ENCODE measurements around the gene CCDC142. TPM values are rescaled to one million over a fixed set of nuclear protein-coding genes. Genes with fewer than 3 reads are reported as not detected.

The CCDC142 gene
- total and polyA plus RNA-seq, 5 donors: 5.5 to 11.1 (median 8.5) TPM

DNA sequence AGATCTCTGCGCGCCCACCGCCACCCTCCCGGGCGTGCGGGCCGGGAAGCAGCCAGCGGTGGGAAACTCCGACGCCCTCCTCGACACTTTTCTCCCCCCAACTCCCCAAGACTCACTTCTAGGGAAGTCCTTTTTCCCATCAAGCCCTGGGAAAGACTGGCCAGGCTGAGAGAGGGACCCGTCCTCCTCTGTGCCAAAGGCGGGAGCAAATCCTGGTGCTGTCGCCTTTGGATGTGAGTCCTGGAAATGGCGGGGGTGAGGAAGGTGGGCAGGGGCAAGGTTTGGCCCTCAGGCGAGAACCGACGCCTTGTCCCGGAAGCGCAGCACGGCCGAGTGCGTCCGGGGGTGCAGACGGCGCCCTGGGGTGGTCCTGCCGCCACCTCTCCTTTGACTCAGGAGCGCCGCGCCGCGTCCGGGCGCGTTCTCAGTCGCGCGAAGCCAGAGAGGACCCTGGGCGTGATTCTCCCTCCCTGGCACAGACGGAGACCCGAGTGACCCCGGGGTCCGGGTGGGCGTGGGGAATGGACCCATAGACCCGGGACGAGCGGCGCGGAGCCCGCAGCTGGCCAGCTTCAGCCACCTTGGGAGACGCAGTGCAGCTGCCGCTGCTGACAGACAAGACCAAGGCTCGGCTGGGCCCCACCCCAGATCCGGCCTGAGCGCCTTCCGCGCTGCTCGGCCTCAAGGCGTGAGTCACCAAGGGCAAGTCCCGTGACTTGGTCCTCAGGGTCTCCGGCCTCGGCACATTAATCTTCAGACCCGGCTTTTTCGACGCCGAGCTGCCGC is 20.1 kb upstream of the CCDC142 start:
- H3K27ac ChIP-seq (ENCODE audit: low read length): peak overlapping the region; percentile 64
- H3K4me1 ChIP-seq (ENCODE audit: control insufficient read depth, insufficient read depth, low read length): peaks cover 15% of the 10 kb centered on the region
- 1% methylated on average over 67 of the region's 67 CpGs for WGBS
- no peaks in the 10 kb centered on the region for H3K27me3 ChIP-seq (ENCODE audit: control insufficient read depth, insufficient read depth)
- peak overlapping the region; percentile 38 for H3K4me3 ChIP-seq (ENCODE audit: low read length)
- H3K9me3 ChIP-seq (ENCODE audit: control insufficient read depth, low read length): no peaks in the 10 kb centered on the region
- ATAC-seq: peak; percentile 78 to 83
- peak; percentile 91 to 95 (median 94) for DNase-seq
- intact Hi-C loops (cut with DNase I): no loop called here

GRCh38 chr2:74502147-74502719 is 19.4 kb upstream of the CCDC142 start:
- H3K4me3 ChIP-seq (ENCODE audit: low read length): peak overlapping the region; percentile 38
- H3K4me1 ChIP-seq (ENCODE audit: control insufficient read depth, insufficient read depth, low read length): peaks cover 18% of the 10 kb centered on the region
- H3K27ac ChIP-seq (ENCODE audit: low read length): no peak overlapping the region
- peak in 1 of 2 donors; percentile 6 for ATAC-seq
- H3K9me3 ChIP-seq (ENCODE audit: control insufficient read depth, low read length): no peaks in the 10 kb centered on the region
- DNase-seq: no peak
- no peaks in the 10 kb centered on the region for H3K27me3 ChIP-seq (ENCODE audit: control insufficient read depth, insufficient read depth)
- intact Hi-C loops (cut with DNase I): no loop called here
- 16% methylated on average over 32 of the region's 32 CpGs for WGBS

- DNase-seq (no peak), ATAC-seq (no peak)
- 77% methylated on average over 18 of the region's 18 CpGs for WGBS
- Histone ChIP-seq H3K4me1 (ENCODE audit: control insufficient read depth, insufficient read depth, low read length) (peaks cover 15% of the 10 kb centered on the region), H3K9me3 (ENCODE audit: control insufficient read depth, low read length) (no peaks in the 10 kb centered on the region), H3K27me3 (ENCODE audit: control insufficient read depth, insufficient read depth) (no peaks in the 10 kb centered on the region), H3K4me3 (ENCODE audit: low read length) (no peak overlapping the region), H3K27ac (ENCODE audit: low read length) (no peak overlapping the region)
- intact Hi-C loops (cut with DNase I): no loop called here
Observed at GRCh38 chr2:74501335-74502071, 18.7 kb upstream of the CCDC142 start.

DNA sequence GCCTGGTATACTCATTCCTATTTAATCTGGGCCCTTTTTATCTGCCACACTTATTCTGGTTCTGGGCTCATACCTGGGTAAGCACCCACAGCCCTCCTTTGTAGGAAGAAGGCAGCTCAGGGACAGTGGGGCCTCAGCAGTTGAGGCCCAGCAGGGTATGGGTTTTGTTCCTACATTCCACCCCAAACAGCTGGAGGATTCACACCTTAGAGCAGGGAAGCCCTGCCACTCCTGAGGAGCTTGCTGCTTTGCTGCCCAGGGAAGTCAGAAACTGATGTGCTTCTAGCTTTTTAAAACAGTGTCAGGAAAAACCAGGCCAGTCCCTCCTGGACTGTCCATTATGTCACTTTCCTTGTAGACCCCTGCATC is 17.8 kb upstream of the CCDC142 start:
- intact Hi-C loops (cut with DNase I): no loop called here
- no peak overlapping the region for H3K4me3 ChIP-seq (ENCODE audit: low read length)
- H3K27ac ChIP-seq (ENCODE audit: low read length): no peak overlapping the region
- H3K27me3 ChIP-seq (ENCODE audit: control insufficient read depth, insufficient read depth): no peaks in the 10 kb centered on the region
- H3K9me3 ChIP-seq (ENCODE audit: control insufficient read depth, low read length): no peaks in the 10 kb centered on the region
- DNase-seq (no peak), ATAC-seq (no peak)
- H3K4me1 ChIP-seq (ENCODE audit: control insufficient read depth, insufficient read depth, low read length): peaks cover 10% of the 10 kb centered on the region

DNA sequence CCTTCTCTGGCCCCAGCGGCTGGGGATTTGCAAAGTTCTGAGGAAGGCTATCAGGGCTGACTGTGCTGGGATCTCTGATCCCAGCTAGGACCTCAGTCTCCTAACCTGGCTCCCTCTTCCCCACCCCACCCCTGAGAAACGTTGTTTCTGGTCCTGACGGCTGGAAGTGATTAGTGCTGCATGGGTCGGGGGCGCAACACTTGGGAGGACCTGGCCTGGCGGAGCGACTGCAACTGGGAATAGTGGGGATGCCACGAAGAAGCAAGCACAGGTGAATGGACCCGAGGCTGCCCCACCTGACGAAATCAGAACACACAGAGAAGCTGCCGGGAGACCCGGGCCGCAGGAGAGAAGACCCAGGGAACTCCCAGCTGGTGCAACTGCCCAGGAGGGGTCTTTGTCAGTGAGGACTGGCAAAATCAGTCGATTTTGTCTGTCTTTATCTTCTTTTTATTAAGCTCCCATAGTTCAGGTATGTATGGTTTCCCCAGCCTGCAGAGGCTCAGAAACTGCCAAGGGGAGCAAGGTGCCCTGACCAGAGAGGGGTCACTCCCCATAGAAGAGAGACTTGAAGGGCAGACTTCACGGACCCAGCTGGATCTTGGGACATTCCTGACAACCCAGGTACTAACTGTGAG is 17.3 kb upstream of the CCDC142 start:
- DNase-seq: no peak
- 45% methylated on average over 15 of the region's 15 CpGs for WGBS
- Histone ChIP-seq H3K4me1 (ENCODE audit: control insufficient read depth, insufficient read depth, low read length) (peaks cover 10% of the 10 kb centered on the region), H3K27ac (ENCODE audit: low read length) (no peak overlapping the region), H3K4me3 (ENCODE audit: low read length) (no peak overlapping the region), H3K9me3 (ENCODE audit: control insufficient read depth, low read length) (no peaks in the 10 kb centered on the region), H3K27me3 (ENCODE audit: control insufficient read depth, insufficient read depth) (no peaks in the 10 kb centered on the region)
- no peak for ATAC-seq
- intact Hi-C loops (cut with DNase I): no loop called here

- DNase-seq: no peak
Observed at GRCh38 chr2:74499267-74499939, 16.6 kb upstream of the CCDC142 start, which contains the start of gene LBX2. TSS of gene LBX2 (minus strand) at chr2:74499603. CDS start at chr2:74499537, 66 bp downstream.

DNA sequence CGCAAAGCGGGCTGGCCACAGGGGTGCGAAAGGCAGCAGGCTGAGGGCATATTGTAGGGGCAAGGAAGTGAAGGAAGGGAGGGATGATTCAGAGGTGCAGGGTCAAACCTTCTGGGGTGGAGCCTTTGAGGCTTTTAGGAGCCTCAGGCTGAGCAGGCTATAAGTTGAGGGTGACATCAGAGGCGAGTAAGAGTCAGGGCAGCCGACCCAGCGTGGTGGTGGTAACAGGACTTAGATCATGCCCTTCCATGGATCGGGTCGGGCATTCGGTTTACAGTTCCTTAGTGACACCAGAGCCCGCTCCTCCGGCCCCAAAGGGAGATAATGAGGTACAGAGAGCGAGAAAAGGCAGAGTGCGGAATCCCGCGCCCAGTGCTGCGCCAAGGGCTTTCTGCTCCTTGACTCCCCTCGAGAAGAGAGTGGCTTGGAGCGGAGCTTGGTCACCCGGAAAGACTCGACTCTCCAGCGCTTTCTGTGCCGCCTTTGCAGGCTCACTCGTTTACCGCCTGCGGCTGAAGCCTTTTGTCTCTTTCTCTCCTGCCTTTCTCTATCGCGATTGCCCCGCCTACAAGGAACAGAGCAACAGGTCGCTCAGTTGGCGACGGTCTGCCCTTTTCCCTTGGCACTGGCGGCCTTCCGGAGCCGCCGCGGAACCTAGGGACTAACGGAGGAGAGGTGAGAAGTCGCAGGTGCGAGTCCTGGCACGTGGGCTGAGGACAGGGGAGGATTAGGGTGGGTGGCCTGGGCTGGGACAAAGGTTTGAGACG is 15.9 kb upstream of the CCDC142 start:
- WGBS: 1% methylated on average over 41 of the region's 41 CpGs
- H3K9me3 ChIP-seq (ENCODE audit: control insufficient read depth, low read length): no peaks in the 10 kb centered on the region
- intact Hi-C loops (cut with DNase I): no loop called here
- no peak overlapping the region for H3K27ac ChIP-seq (ENCODE audit: low read length)
- DNase-seq (no peak), ATAC-seq (no peak)
- peaks cover 10% of the 10 kb centered on the region for H3K4me1 ChIP-seq (ENCODE audit: control insufficient read depth, insufficient read depth, low read length)
- no peaks in the 10 kb centered on the region for H3K27me3 ChIP-seq (ENCODE audit: control insufficient read depth, insufficient read depth)
- H3K4me3 ChIP-seq (ENCODE audit: low read length): peak overlapping the region; percentile 29

More at GRCh38 chr2:74499267-74499939, 16.6 kb upstream of the CCDC142 start, which contains the start of gene LBX2:
- H3K27ac ChIP-seq (ENCODE audit: low read length): no peak within 1 kb of the TSS
- no peaks in the 10 kb centered on the region for H3K27me3 ChIP-seq (ENCODE audit: control insufficient read depth, insufficient read depth)
- WGBS: 2% methylated on average over 65 of the region's 65 CpGs
- peak within 1 kb of the TSS; percentile 29 for H3K4me3 ChIP-seq (ENCODE audit: low read length)
- intact Hi-C loops (cut with DNase I): no loop called here
- peaks cover 10% of the 10 kb centered on the region for H3K4me1 ChIP-seq (ENCODE audit: control insufficient read depth, insufficient read depth, low read length)
- no peak for ATAC-seq
- H3K9me3 ChIP-seq (ENCODE audit: control insufficient read depth, low read length): no peaks in the 10 kb centered on the region

DNA sequence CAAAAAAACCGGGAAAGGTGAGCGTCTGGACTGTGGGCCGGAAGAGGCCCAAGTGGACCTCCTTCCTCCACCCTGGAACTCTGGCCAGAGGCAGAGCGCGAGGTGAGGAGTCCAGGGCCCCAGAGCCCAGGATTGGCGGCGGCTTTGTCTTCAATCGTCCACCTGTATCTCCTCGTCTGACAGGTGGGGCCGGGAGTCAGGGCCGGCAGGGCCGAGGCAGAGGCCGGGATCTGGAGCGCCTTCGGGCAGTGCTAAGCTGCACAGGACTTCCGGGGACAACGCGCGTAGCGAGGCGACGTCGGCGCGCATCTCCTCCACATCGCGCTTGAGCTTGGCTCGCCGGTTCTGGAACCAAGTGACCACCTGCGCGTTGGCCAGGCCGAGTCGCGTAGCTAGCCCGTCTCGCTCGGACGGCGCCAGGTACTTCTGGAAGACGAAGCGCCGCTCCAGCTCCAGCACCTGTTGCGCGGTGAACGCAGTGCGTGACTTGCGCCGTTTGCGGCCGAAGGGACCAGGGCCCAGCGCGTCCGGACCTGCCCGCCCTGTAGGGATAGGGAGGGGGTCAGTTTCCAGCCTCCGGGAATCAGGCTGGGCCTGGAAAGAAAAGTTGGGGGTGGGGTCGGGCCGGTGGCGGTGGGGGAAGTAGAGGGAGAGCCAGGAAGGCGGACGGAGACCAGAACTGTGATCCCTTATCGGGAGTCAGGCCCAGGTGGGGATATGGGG is 15.1 kb upstream of the CCDC142 start:
- H3K9me3 ChIP-seq (ENCODE audit: control insufficient read depth, low read length): no peaks in the 10 kb centered on the region
- no peak overlapping the region for H3K27ac ChIP-seq (ENCODE audit: low read length)
- intact Hi-C loops (cut with DNase I): no loop called here
- DNase-seq (peak in 2 of 3 donors; percentile 22 to 63), ATAC-seq (peak; percentile 6 to 8)
- H3K4me1 ChIP-seq (ENCODE audit: control insufficient read depth, insufficient read depth, low read length): peaks cover 10% of the 10 kb centered on the region
- peak overlapping the region; percentile 26 for H3K4me3 ChIP-seq (ENCODE audit: low read length)
- 2% methylated on average over 61 of the region's 61 CpGs for WGBS
- no peaks in the 10 kb centered on the region for H3K27me3 ChIP-seq (ENCODE audit: control insufficient read depth, insufficient read depth)

- H3K4me3 ChIP-seq (ENCODE audit: low read length): no peak overlapping the region
- intact Hi-C loops (cut with DNase I): no loop called here
- H3K4me1 ChIP-seq (ENCODE audit: control insufficient read depth, insufficient read depth, low read length): peaks cover 10% of the 10 kb centered on the region
- H3K9me3 ChIP-seq (ENCODE audit: control insufficient read depth, low read length): no peaks in the 10 kb centered on the region
- no peaks in the 10 kb centered on the region for H3K27me3 ChIP-seq (ENCODE audit: control insufficient read depth, insufficient read depth)
- DNase-seq (no peak), ATAC-seq (no peak)
- WGBS: 34% methylated on average over 19 of the region's 19 CpGs
- H3K27ac ChIP-seq (ENCODE audit: low read length): no peak overlapping the region
Observed at GRCh38 chr2:74496997-74497776, 14.4 kb upstream of the CCDC142 start.
